ENCODE data around the gene ATP1B2.

ATP1B2 gene

GRCh38 chr17:7647018-7647417 is 3.7 kb upstream of the ATP1B2 start:
- DNase-seq (ENCODE audit: low read depth in 2 of 2): no peak
- H3K4me3 ChIP-seq (replicated peaks in 1 of 2; ENCODE audit: low read depth in 2 of 2, low read length in 2 of 2): no peak overlapping the region
- no peak for TF ChIP-seq CTCF (IDR thresholded peaks at IDR 0.05; ENCODE audit: low read depth, low read length)

- H3K4me3 ChIP-seq (replicated peaks in 1 of 2; ENCODE audit: low read depth in 2 of 2, low read length in 2 of 2): peak overlapping the region; percentile 32
- no peak for DNase-seq (ENCODE audit: low read depth in 2 of 2)
- no peak for TF ChIP-seq CTCF (IDR thresholded peaks at IDR 0.05; ENCODE audit: low read depth, low read length)
Observed at GRCh38 chr17:7651097-7651664, 455 bp downstream of the ATP1B2 start.

- H3K4me3 ChIP-seq (replicated peaks in 1 of 2; ENCODE audit: low read depth in 2 of 2, low read length in 2 of 2): no peak overlapping the region
Observed at GRCh38 chr17:7651665-7652387, 1.1 kb downstream of the ATP1B2 start.

GRCh38 chr17:7652388-7653356 is 1.9 kb downstream of the ATP1B2 start:
- H3K4me3 ChIP-seq (replicated peaks in 1 of 2; ENCODE audit: low read depth in 2 of 2, low read length in 2 of 2): no peak overlapping the region
- DNase-seq (ENCODE audit: low read depth in 2 of 2): no peak
- TF ChIP-seq CTCF (IDR thresholded peaks at IDR 0.05; ENCODE audit: low read depth, low read length): no peak

More at GRCh38 chr17:7651665-7652387, 1.1 kb downstream of the ATP1B2 start:
- no peak for TF ChIP-seq CTCF (IDR thresholded peaks at IDR 0.05; ENCODE audit: low read depth, low read length)
- no peak for DNase-seq (ENCODE audit: low read depth in 2 of 2)

- no peak overlapping the region for H3K4me3 ChIP-seq (replicated peaks in 1 of 2; ENCODE audit: low read depth in 2 of 2, low read length in 2 of 2)
- TF ChIP-seq CTCF (IDR thresholded peaks at IDR 0.05; ENCODE audit: low read depth, low read length): no peak
- peak; percentile 42 to 52 for DNase-seq (ENCODE audit: low read depth in 2 of 2)
Observed at GRCh38 chr17:7654832-7655540, 4.3 kb downstream of the ATP1B2 start.

GRCh38 chr17:7655541-7655840 is 4.8 kb downstream of the ATP1B2 start:
- DNase-seq (ENCODE audit: low read depth in 2 of 2): no peak
- H3K4me3 ChIP-seq (replicated peaks in 1 of 2; ENCODE audit: low read depth in 2 of 2, low read length in 2 of 2): no peak overlapping the region
- TF ChIP-seq CTCF (IDR thresholded peaks at IDR 0.05; ENCODE audit: low read depth, low read length): no peak
